BJ (cell line): ENCODE data around the gene ITGB3. TPM values are rescaled to one million over a fixed set of nuclear protein-coding genes. Genes with fewer than 3 reads are reported as not detected.

Source experiments
- CTCF ChIA-PET: fragments of 350-600 bp; formaldehyde crosslinking; extraction: SDS; loops from one replicate; lab custom pipeline; 2021; ENCODE audit warnings: antibody characterized with exemption, inconsistent platforms; lab: Yijun Ruan, JAX
- POLR2A ChIA-PET: fragments of 300-600 bp; sonication (Branson Sonifier 250); formaldehyde crosslinking; extraction: SDS; loops from one replicate; lab custom pipeline; 2021; ENCODE audit warnings: antibody characterized with exemption; lab: Charles Lee
- DNase-seq: peaks from one replicate; pipeline ENCODE4 v3.0.0-alpha.2; 2011; ENCODE audit warnings: low read depth
- H3K27me3 ChIP-seq: 2 replicates; pipeline ENCODE4 v1.6.0; 2011; ENCODE audit warnings: low read length; ENCODE audit not compliant: control insufficient read depth, insufficient read depth
- H3K36me3 ChIP-seq: 2 replicates; pipeline ENCODE4 v1.5.1; 2011; ENCODE audit warnings: low read length; ENCODE audit not compliant: control insufficient read depth, insufficient read depth
- H3K4me3 ChIP-seq: 2 replicates; pipeline ENCODE4 v1.5.1; 2011; ENCODE audit warnings: low read depth, mild to moderate bottlenecking, control low read depth, low read length
- CTCF ChIP-seq: IDR thresholded peaks from 2 replicates; pipeline ENCODE4 v1.5.1; 2011; ENCODE audit warnings: low read depth, mild to moderate bottlenecking, control low read depth, inconsistent platforms, low read length, moderate library complexity; ENCODE audit not compliant: insufficient read depth
- polyA plus RNA-seq: library from polyadenylated mRNA; depleted of rRNA; stranded (reverse); fragments of >200 nt; gene quantifications from 2 replicates; pipeline ENCODE4 v1.2.3, GENCODE V29; 2011

The ITGB3 gene
- polyA plus RNA-seq, 1 experiment = 6.3 TPM

GRCh38 chr17:47231866-47232265, 21.8 kb upstream of the ITGB3 start:
- Histone ChIP-seq H3K36me3 (no peaks in the 10 kb centered on the region), H3K4me3 (no peak overlapping the region), H3K27me3 (no peaks in the 10 kb centered on the region)
- CTCF ChIA-PET = interaction anchor here (0.6 to 2.8 kb wide), 2 partner anchors 35 to 84 kb away, joined by 3 to 10 read pairs; no protein-coding TSS in a partner anchor
- no peak for DNase-seq
- no peak for TF ChIP-seq CTCF
- POLR2A ChIA-PET = no interaction called here

- Histone ChIP-seq H3K36me3 (no peaks in the 10 kb centered on the region), H3K4me3 (no peak overlapping the region), H3K27me3 (no peaks in the 10 kb centered on the region)
- DNase-seq = no peak
- ChIA-PET POLR2A (no interaction called here), CTCF (interaction anchor here (2.8 kb wide), 1 partner anchor 83 kb away, joined by 10 read pairs; no protein-coding TSS in a partner anchor)
- no peak for TF ChIP-seq CTCF
Observed at GRCh38 chr17:47232465-47232864, 21.2 kb upstream of the ITGB3 start.

GRCh38 chr17:47235506-47235905, 18.1 kb upstream of the ITGB3 start:
- no peak for TF ChIP-seq CTCF
- POLR2A ChIA-PET = no interaction called here

GRCh38 chr17:47235923-47236322, 17.7 kb upstream of the ITGB3 start:
- CTCF ChIA-PET = interaction anchor here (1.0 kb wide), 1 partner anchor 25 kb away, joined by 3 read pairs; no protein-coding TSS in a partner anchor
- no peak overlapping the region for H3K4me3 ChIP-seq
- H3K27me3 ChIP-seq = no peaks in the 10 kb centered on the region
- H3K36me3 ChIP-seq = no peaks in the 10 kb centered on the region
- no peak for DNase-seq
- POLR2A ChIA-PET = no interaction called here
- no peak for TF ChIP-seq CTCF

More at GRCh38 chr17:47235506-47235905, 18.1 kb upstream of the ITGB3 start:
- CTCF ChIA-PET = interaction anchor here (1.0 kb wide), 1 partner anchor 25 kb away, joined by 3 read pairs; no protein-coding TSS in a partner anchor
- Histone ChIP-seq H3K36me3 (no peaks in the 10 kb centered on the region), H3K27me3 (no peaks in the 10 kb centered on the region), H3K4me3 (no peak overlapping the region)
- DNase-seq = no peak

- no peak for TF ChIP-seq CTCF
- POLR2A ChIA-PET = no interaction called here
- CTCF ChIA-PET = interaction anchor here (1.2 to 1.7 kb wide), 3 partner anchors 9 to 86 kb away, joined by 3 to 12 read pairs (median 4); partner anchors contain the start of gene EFCAB13
- Histone ChIP-seq H3K4me3 (no peak overlapping the region), H3K27me3 (no peaks in the 10 kb centered on the region), H3K36me3 (no peaks in the 10 kb centered on the region)
- DNase-seq = no peak
Observed at GRCh38 chr17:47237841-47238240, 15.8 kb upstream of the ITGB3 start.
